HCT116 (cell line): ENCODE measurements around the gene TMEM184B. TPM values are rescaled to one million over a fixed set of nuclear protein-coding genes. Genes with fewer than 3 reads are reported as not detected.

Experiments
- ATAC-seq: fragments of 200-7000 bp; cut with Tn5 transposase; 2 replicates; pipeline ENCODE4 v1.9.1; 2020; ENCODE audit warnings: mild to moderate bottlenecking, moderate library complexity
- BruUV-seq: library from RNA; stranded (reverse); fragments of 400-500 nt; replicated peaks from 2 replicates; lab custom pipeline; 2021; lab: Mats Ljungman, UMichigan
- CTCF ChIA-PET: fragments of 300-600 bp; sonication (Branson Sonifier 250); formaldehyde crosslinking; loops from one replicate; lab custom pipeline; 2021; ENCODE audit warnings: antibody characterized with exemption; lab: Charles Lee
- POLR2A ChIA-PET: fragments of 300-600, 350-600 bp; sonication (Branson Sonifier 250); formaldehyde crosslinking; loops from one replicate; lab custom pipeline; 2021; ENCODE audit warnings: antibody characterized with exemption; lab: Charles Lee
- RAD21 ChIA-PET, 2 experiments: fragments of 300-600 bp; sonication (Branson Sonifier 250); formaldehyde crosslinking; loops; one replicate each; lab custom pipeline; 2023; ENCODE audit warnings: low total read pairs in 2 of 2; ENCODE audit not compliant: uncharacterized antibody in 2 of 2, unreplicated experiment in 2 of 2, low non-redundant PET in 1 of 2; lab: Charles Lee
- DNase-seq: peaks from one replicate; pipeline ENCODE4 v3.0.0-alpha.2; 2010; ENCODE audit warnings: low read depth, low spot score
- H2AFZ ChIP-seq: fragments of 200-600 bp; shearing (Covaris generic), sonication (generic); 2 replicates; pipeline ENCODE4 v1.6.1; 2017; ENCODE audit warnings: low read depth, mixed run types, mixed read lengths, antibody characterized with exemption, low read length; ENCODE audit not compliant: poor library complexity, severe bottlenecking
- H3K27ac ChIP-seq: 2 replicates; pipeline ENCODE4 v1.5.1; 2012; ENCODE audit warnings: low read depth, low read length
- H3K27me3 ChIP-seq: fragments of 200-600 bp; sonication (generic); 2 replicates; pipeline ENCODE4 v1.6.1; 2016; ENCODE audit warnings: mixed run types, low read length, mixed read lengths; ENCODE audit not compliant: insufficient read depth
- H3K36me3 ChIP-seq, 2 experiments: fragments of 200-500 bp in 1 of 2; fragments of 200-600 bp in 1 of 2; sonication (Bioruptor generic) in 1 of 2; sonication (generic) in 1 of 2; 2 replicates each; pipeline versions ENCODE4 v1.5.1 to v1.6.1; 2014 to 2016; ENCODE audit warnings: low read length in 2 of 2, inconsistent platforms in 1 of 2, mixed read lengths in 1 of 2, mixed run types in 1 of 2; ENCODE audit not compliant: insufficient read depth in 2 of 2, control insufficient read depth in 1 of 2
- H3K4me1 ChIP-seq, 2 experiments: fragments of 200-600 bp in 1 of 2; sonication (generic) in 1 of 2; 2 replicates each; pipeline versions ENCODE4 v1.5.1 to v1.6.1; 2012 to 2017; ENCODE audit warnings: low read length in 2 of 2, inconsistent platforms in 1 of 2, mild to moderate bottlenecking in 1 of 2, mixed read lengths in 1 of 2, mixed run types in 1 of 2, moderate library complexity in 1 of 2; ENCODE audit not compliant: insufficient read depth in 2 of 2, control insufficient read depth in 1 of 2
- H3K4me2 ChIP-seq: fragments of 200-600 bp; sonication (generic); 2 replicates; pipeline ENCODE4 v1.6.1; 2017; ENCODE audit warnings: mixed run types, low read length, mixed read lengths
- H3K4me3 ChIP-seq, 2 experiments: fragments of 200-600 bp in 1 of 2; sonication (generic) in 1 of 2; replicated peaks in 1 of 2; 2 replicates each; pipeline ENCODE4 v1.5.1; 2011 to 2016; ENCODE audit warnings: low read length in 2 of 2, control low read depth in 1 of 2, low read depth in 1 of 2, mild to moderate bottlenecking in 1 of 2, mixed read lengths in 1 of 2, mixed run types in 1 of 2
- H3K79me2 ChIP-seq: fragments of 200-600 bp; sonication (generic); 2 replicates; pipeline ENCODE4 v1.6.1; 2017; ENCODE audit warnings: mild to moderate bottlenecking, mixed run types, low read length, moderate library complexity, mixed read lengths; ENCODE audit not compliant: insufficient read depth
- H3K9ac ChIP-seq: fragments of 200-600 bp; sonication (generic); 2 replicates; pipeline ENCODE4 v1.6.1; 2016; ENCODE audit warnings: low read length, mixed read lengths
- H3K9me2 ChIP-seq: fragments of 200-600 bp; sonication (generic), shearing (Covaris generic); 2 replicates; pipeline ENCODE4 v1.6.1; 2017; ENCODE audit warnings: mixed run types, mild to moderate bottlenecking, moderate library complexity; ENCODE audit not compliant: insufficient read depth
- H3K9me3 ChIP-seq, 2 experiments: fragments of 200-500 bp in 1 of 2; fragments of 200-600 bp in 1 of 2; sonication (Bioruptor generic) in 1 of 2; sonication (generic) in 1 of 2; 2 replicates each; pipeline ENCODE4 v1.6.1; 2014 to 2017; ENCODE audit warnings: low read length in 2 of 2, mixed read lengths in 2 of 2, inconsistent platforms in 1 of 2, low read depth in 1 of 2, mild to moderate bottlenecking in 1 of 2, mixed run types in 1 of 2, moderate library complexity in 1 of 2; ENCODE audit not compliant: control insufficient read depth in 1 of 2, insufficient read depth in 1 of 2
- H4K20me1 ChIP-seq: fragments of 200-600 bp; sonication (generic), shearing (Covaris generic); 2 replicates; pipeline ENCODE4 v1.6.1; 2017; ENCODE audit warnings: mixed run types, mild to moderate bottlenecking, moderate library complexity; ENCODE audit not compliant: insufficient read depth
- CBX3 ChIP-seq: IDR thresholded peaks from 2 replicates; pipeline ENCODE4 v1.6.1; 2012; ENCODE audit warnings: low read depth
- EZH2 ChIP-seq: fragments of 200-600 bp; sonication (generic); IDR thresholded peaks from 2 replicates; pipeline ENCODE4 v1.6.1; 2017; ENCODE audit warnings: antibody characterized with exemption, mixed run types
- EZH2phosphoT487 ChIP-seq: fragments of 200-600 bp; IDR thresholded peaks from 2 replicates; pipeline ENCODE4 v1.6.1; 2018; ENCODE audit warnings: antibody characterized with exemption, borderline replicate concordance
- JUND ChIP-seq: IDR thresholded peaks from 2 replicates; pipeline ENCODE4 v1.6.1; 2012
- POLR2AphosphoS5 ChIP-seq: IDR thresholded peaks from 2 replicates; pipeline ENCODE4 v1.6.1; 2011; ENCODE audit warnings: mild to moderate bottlenecking, low read depth, low read length, moderate library complexity
- SP1 ChIP-seq: IDR thresholded peaks from 2 replicates; pipeline ENCODE4 v1.6.1; 2012; ENCODE audit warnings: low read depth
- TCF7L2 ChIP-seq: IDR thresholded peaks from 2 replicates; pipeline ENCODE4 v1.7.0; 2011; ENCODE audit warnings: borderline replicate concordance, inconsistent platforms; ENCODE audit not compliant: insufficient read depth, insufficient read length; ENCODE audit errors: extremely low read depth
- ZBTB33 ChIP-seq: IDR thresholded peaks from 2 replicates; pipeline ENCODE4 v1.6.1; 2011; ENCODE audit warnings: mild to moderate bottlenecking, low read length, moderate library complexity; ENCODE audit not compliant: insufficient replicate concordance; ENCODE audit errors: extremely low read depth
- intact Hi-C: fragments of 100-400 bp; cut with micrococcal nuclease; formaldehyde crosslinking; loops from 2 replicates; pipeline ENCODE4 v1.10.0; 2022
- total RNA-seq: library from RNA; stranded (reverse); gene quantifications from one replicate; pipeline ENCODE4 v1.2.1, GENCODE V29; 2021; ENCODE audit not compliant: unreplicated experiment
- TF ChIP-seq, protein P1 (sequence below): IDR thresholded peaks from 2 replicates; pipeline ENCODE4 v1.6.1; 2012; ENCODE audit warnings: low read depth

Gene TMEM184B
- total RNA-seq, 1 experiment from 2014 or later = 66.0 TPM

DNA sequence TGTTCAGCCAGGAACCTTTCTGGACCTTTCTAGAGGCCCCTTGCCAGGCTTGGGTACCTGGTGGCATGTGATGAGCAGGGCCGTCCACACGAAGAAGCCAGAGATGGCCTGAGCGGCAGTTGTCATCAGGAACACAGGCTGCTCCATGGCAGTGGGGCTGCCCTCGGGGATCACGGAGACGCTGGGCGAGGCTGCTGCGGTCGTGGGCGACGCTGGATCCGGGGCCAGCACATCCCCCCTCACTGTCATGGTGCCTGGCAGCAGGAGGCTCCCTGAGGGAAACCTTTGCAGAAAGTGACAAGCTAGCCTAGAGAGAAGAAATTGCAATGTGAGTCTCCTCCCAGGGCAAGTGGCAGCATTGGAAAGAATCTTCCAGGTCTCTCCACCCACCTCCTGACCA is 25.1 kb downstream of the TMEM184B start:
- H3K4me3 ChIP-seq = no peak overlapping the region
- CTCF ChIA-PET = no interaction called here
- H3K9ac ChIP-seq = no peak overlapping the region
- POLR2A ChIA-PET = no interaction called here
- H3K4me1 ChIP-seq = no peaks in the 10 kb centered on the region
- no peak for TF ChIP-seq JUND
- TF ChIP-seq EZH2phosphoT487 = no peak
- TF ChIP-seq EZH2 = no peak
- TF ChIP-seq POLR2AphosphoS5 = no peak
- no peak for TF ChIP-seq TCF7L2
- TF ChIP-seq, protein P1, sequence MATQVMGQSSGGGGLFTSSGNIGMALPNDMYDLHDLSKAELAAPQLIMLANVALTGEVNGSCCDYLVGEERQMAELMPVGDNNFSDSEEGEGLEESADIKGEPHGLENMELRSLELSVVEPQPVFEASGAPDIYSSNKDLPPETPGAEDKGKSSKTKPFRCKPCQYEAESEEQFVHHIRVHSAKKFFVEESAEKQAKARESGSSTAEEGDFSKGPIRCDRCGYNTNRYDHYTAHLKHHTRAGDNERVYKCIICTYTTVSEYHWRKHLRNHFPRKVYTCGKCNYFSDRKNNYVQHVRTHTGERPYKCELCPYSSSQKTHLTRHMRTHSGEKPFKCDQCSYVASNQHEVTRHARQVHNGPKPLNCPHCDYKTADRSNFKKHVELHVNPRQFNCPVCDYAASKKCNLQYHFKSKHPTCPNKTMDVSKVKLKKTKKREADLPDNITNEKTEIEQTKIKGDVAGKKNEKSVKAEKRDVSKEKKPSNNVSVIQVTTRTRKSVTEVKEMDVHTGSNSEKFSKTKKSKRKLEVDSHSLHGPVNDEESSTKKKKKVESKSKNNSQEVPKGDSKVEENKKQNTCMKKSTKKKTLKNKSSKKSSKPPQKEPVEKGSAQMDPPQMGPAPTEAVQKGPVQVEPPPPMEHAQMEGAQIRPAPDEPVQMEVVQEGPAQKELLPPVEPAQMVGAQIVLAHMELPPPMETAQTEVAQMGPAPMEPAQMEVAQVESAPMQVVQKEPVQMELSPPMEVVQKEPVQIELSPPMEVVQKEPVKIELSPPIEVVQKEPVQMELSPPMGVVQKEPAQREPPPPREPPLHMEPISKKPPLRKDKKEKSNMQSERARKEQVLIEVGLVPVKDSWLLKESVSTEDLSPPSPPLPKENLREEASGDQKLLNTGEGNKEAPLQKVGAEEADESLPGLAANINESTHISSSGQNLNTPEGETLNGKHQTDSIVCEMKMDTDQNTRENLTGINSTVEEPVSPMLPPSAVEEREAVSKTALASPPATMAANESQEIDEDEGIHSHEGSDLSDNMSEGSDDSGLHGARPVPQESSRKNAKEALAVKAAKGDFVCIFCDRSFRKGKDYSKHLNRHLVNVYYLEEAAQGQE = no peak
- TF ChIP-seq ZBTB33 = no peak
- TF ChIP-seq SP1 = no peak
- no peak for TF ChIP-seq CBX3
- intact Hi-C loops = no loop called here
- peaks cover 22% of the 10 kb centered on the region for H3K79me2 ChIP-seq
- BruUV-seq = no TSS peak
- no peak overlapping the region for H2AFZ ChIP-seq
- no peaks in the 10 kb centered on the region for H3K9me2 ChIP-seq
- H3K9me3 ChIP-seq = peaks cover 0 to 6% of the 10 kb centered on the region in 2 experiments; a peak in 1 of 4 replicates
- DNase-seq = no peak
- H4K20me1 ChIP-seq = no peaks in the 10 kb centered on the region
- H3K27me3 ChIP-seq = no peaks in the 10 kb centered on the region
- no peak for ATAC-seq
- peaks cover 0 to 3% of the 10 kb centered on the region in 2 experiments; a peak in 2 of 4 replicates for H3K36me3 ChIP-seq
- RAD21 ChIA-PET = no interaction called here
- no peak overlapping the region for H3K4me2 ChIP-seq
- no peak overlapping the region for H3K27ac ChIP-seq
